Upper lobe of right lung (tissue), 1 donor: Measurements from ENCODE around the gene GALNT12. TPM values are rescaled to one million over a fixed set of nuclear protein-coding genes. Genes with fewer than 3 reads are reported as not detected.

Experiments
- ATAC-seq: fragments of 200-7000 bp; cut with Tn5 transposase; one replicate; pipeline ENCODE4 v1.9.1; 2020; ENCODE audit warnings: mild to moderate bottlenecking, moderate library complexity
- DNase-seq: peaks from one replicate; pipeline ENCODE4 v3.0.0-alpha.2; 2020
- H3K27ac ChIP-seq: fragments of 200-600 bp; one replicate; pipeline ENCODE4 v1.8.0; 2022
- H3K27me3 ChIP-seq: fragments of 200-600 bp; one replicate; pipeline ENCODE4 v1.8.0; 2022; ENCODE audit warnings: mild to moderate bottlenecking
- H3K36me3 ChIP-seq: fragments of 200-600 bp; one replicate; pipeline ENCODE4 v1.8.0; 2022
- H3K4me1 ChIP-seq: fragments of 200-600 bp; one replicate; pipeline ENCODE4 v1.8.0; 2022
- H3K4me3 ChIP-seq: fragments of 200-600 bp; one replicate; pipeline ENCODE4 v1.8.0; 2022; ENCODE audit warnings: mild to moderate bottlenecking
- H3K9me3 ChIP-seq: fragments of 200-600 bp; one replicate; pipeline ENCODE4 v1.8.0; 2022
- intact Hi-C: fragments of 100-400 bp; cut with DNase I; formaldehyde crosslinking; loops from one replicate; pipeline ENCODE4 v1.11.0; 2022
- total RNA-seq: library from RNA; stranded (reverse); fragmentation: NEBNext Ultra II Directional; extraction: Animal tissue kit (Norgen Biotek cat#: 25700); gene quantifications from one replicate; pipeline ENCODE4 v1.2.1, GENCODE V29; 2021
- TF ChIP-seq, protein P1 (sequence below): fragments of 200-600 bp; IDR thresholded peaks from one replicate; pipeline ENCODE4 v1.8.0; 2022; ENCODE audit warnings: antibody characterized with exemption
- donor health status: DM: no; HTN: yes; CAD: no; lungs with severe emphysema.

Gene GALNT12
- total RNA-seq, 1 donor from 2014 or later, result 28.3 TPM

DNA sequence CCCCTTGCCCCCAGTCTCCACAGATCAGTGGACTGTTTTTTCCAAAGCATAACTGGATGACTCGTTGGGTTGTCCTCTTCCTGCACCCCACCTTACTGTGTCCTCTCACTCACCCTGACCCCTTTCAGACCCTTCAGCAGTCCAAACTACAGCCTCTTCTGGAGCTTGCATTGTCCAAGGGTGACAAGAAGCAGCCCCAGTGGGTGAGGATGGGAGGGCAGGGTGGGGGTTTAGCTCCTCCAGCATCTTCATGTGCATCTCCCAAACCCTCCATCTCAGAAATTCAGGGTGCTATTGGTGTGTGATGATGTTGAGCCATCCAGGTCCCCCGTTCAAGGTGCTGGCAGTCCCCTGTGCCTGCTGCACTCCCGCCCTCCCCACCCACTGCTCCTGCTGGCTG, 73.9 kb downstream of the GALNT12 start:
- no peaks in the 10 kb centered on the region for H3K36me3 ChIP-seq
- no peaks in the 10 kb centered on the region for H3K27me3 ChIP-seq
- DNase-seq (no peak), ATAC-seq (no peak)
- peaks cover 17% of the 10 kb centered on the region for H3K4me1 ChIP-seq
- H3K9me3 ChIP-seq, result no peaks in the 10 kb centered on the region
- no peak overlapping the region for H3K27ac ChIP-seq
- intact Hi-C loops, result no loop called here
- no peak overlapping the region for H3K4me3 ChIP-seq
- TF ChIP-seq, protein P1, sequence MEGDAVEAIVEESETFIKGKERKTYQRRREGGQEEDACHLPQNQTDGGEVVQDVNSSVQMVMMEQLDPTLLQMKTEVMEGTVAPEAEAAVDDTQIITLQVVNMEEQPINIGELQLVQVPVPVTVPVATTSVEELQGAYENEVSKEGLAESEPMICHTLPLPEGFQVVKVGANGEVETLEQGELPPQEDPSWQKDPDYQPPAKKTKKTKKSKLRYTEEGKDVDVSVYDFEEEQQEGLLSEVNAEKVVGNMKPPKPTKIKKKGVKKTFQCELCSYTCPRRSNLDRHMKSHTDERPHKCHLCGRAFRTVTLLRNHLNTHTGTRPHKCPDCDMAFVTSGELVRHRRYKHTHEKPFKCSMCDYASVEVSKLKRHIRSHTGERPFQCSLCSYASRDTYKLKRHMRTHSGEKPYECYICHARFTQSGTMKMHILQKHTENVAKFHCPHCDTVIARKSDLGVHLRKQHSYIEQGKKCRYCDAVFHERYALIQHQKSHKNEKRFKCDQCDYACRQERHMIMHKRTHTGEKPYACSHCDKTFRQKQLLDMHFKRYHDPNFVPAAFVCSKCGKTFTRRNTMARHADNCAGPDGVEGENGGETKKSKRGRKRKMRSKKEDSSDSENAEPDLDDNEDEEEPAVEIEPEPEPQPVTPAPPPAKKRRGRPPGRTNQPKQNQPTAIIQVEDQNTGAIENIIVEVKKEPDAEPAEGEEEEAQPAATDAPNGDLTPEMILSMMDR, result no peak

DNA sequence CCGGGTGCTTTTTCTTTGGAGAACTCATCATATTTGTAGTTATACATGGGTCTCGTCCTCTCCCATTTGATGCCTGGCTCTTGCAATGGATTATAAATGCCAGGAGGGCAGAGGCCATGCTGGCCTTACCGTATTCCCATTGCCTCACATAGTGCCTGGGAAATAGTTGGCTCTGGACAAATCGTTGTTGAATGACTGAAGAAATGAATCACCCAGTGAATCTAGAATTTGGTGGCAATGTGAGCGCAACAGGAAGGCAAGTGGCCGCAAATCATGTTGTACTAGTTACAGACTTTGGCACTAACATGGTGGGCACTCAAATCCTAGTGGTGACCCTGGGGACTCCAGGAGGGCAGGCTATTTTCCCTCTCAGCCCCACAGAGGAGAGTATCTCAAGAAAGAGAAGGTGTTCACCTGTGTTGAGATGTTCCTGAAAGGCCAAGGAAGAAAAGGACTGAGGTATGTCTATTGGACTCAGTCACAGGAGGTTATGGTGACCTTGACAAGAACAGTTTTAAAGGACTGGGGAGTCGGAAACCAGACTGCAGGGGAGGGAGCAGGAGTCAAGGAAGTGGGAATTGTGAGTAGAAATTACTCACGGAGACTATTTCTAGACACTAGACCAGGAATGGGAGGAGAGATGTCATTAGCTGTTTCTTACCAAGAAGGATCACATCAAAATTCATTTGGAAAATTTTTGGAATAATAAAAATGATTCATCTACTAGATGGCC, 74.5 kb downstream of the GALNT12 start:
- DNase-seq, result no peak
- Histone ChIP-seq H3K36me3 (no peaks in the 10 kb centered on the region), H3K27ac (no peak overlapping the region), H3K9me3 (no peaks in the 10 kb centered on the region), H3K27me3 (no peaks in the 10 kb centered on the region), H3K4me1 (peaks cover 23% of the 10 kb centered on the region), H3K4me3 (no peak overlapping the region)
- no peak for ATAC-seq
- intact Hi-C loops, result no loop called here
- TF ChIP-seq, protein P1, result no peak

DNA sequence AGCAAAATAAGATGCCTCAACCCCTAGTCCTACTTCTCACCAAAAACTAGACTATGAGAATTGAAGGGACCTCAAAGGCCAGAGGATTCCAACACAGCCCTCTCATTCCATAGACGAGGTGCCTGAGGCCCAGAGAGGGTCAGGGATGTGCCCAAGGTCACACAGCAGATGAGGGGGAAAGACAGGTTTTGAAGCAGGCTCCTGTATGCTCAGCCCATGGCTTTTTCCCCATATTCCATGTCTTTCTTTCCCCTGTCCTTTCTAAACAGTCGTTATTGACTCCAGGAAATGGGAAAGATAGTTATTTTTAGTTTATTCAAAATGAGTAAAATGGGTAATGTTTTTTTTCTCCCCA, 75.1 kb downstream of the GALNT12 start:
- DNase-seq, result no peak
- Histone ChIP-seq H3K4me3 (no peak overlapping the region), H3K27ac (no peak overlapping the region), H3K4me1 (peaks cover 24% of the 10 kb centered on the region), H3K36me3 (no peaks in the 10 kb centered on the region), H3K9me3 (no peaks in the 10 kb centered on the region), H3K27me3 (no peaks in the 10 kb centered on the region)
- no peak for ATAC-seq
- TF ChIP-seq, protein P1, result no peak
- intact Hi-C loops, result no loop called here

DNA sequence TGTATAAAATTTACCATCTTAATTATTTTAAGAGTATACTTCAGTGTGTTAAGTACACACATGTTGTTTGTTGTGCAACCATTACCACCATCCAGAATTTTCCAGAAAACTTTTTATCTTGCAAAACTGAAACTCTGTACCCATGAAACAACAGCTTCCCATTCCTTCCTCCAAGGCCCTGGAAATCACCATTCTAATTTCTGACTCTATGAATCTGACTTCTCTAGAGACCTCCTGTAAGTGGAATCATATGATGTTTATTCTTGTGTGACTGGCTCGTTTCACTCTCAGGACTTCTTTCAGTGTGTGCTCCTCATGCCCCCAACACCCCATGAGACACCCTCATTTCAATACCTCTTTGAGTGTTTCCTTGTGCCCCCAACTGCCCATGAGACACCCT, 75.8 kb downstream of the GALNT12 start:
- ATAC-seq, result no peak
- TF ChIP-seq, protein P1, result no peak
- intact Hi-C loops, result no loop called here
- no peaks in the 10 kb centered on the region for H3K9me3 ChIP-seq
- no peak overlapping the region for H3K4me3 ChIP-seq
- peaks cover 29% of the 10 kb centered on the region for H3K4me1 ChIP-seq
- H3K27ac ChIP-seq, result no peak overlapping the region
- DNase-seq, result no peak
- H3K36me3 ChIP-seq, result no peaks in the 10 kb centered on the region
- H3K27me3 ChIP-seq, result no peaks in the 10 kb centered on the region

DNA sequence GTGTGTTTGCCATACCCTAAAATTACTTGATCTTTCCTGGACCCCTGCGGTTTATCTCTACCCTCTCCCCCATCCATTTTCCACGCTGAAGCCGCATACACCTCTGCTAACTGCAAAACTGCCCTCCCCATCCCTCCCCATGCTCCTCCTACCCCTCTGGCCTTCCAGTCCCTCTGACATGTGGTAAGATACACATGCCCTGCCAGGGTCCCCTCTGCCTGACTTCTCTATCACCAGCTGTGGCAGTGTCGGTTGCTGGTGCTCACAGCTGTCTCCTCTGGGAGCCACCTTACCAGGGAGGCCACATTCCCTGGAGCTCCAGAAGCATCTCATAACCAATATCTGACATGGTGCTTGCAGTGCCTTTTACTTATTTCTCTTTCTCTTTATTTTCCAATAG, 77.4 kb downstream of the GALNT12 start:
- H3K4me1 ChIP-seq, result peaks cover 25% of the 10 kb centered on the region
- TF ChIP-seq, protein P1, result no peak
- no peaks in the 10 kb centered on the region for H3K36me3 ChIP-seq
- no peak overlapping the region for H3K27ac ChIP-seq
- no peak for DNase-seq
- no peaks in the 10 kb centered on the region for H3K27me3 ChIP-seq
- H3K9me3 ChIP-seq, result no peaks in the 10 kb centered on the region
- ATAC-seq, result no peak
- intact Hi-C loops, result no loop called here
- H3K4me3 ChIP-seq, result no peak overlapping the region
